Tibial nerve (tissue), 4 donors: ENCODE measurements around the gene PPFIBP1. TPM values are rescaled to one million over a fixed set of nuclear protein-coding genes. Genes with fewer than 3 reads are reported as not detected.

ENCODE experiments used
- DNase-seq, 2 donors: peaks; one replicate each; pipeline ENCODE4 v3.0.0-alpha.2; 2019; ENCODE audit warnings: low spot score in 2 of 2
- H3K27ac ChIP-seq, 4 donors: fragments of 200-600 bp; sonication (generic) in 3 of 4; one replicate each; pipeline ENCODE4 v1.5.1; 2017 to 2019; ENCODE audit warnings: mild to moderate bottlenecking in 1 of 4
- H3K27me3 ChIP-seq, 2 donors: fragments of 200-600 bp; sonication (generic) in 1 of 2; one replicate each; pipeline versions ENCODE4 v1.5.1 to v1.6.0; 2017 to 2019
- H3K36me3 ChIP-seq, 3 donors: fragments of 200-600 bp; sonication (generic); one replicate each; pipeline ENCODE4 v1.5.1; 2018 to 2019
- H3K4me1 ChIP-seq, 4 donors: fragments of 200-600 bp; sonication (generic) in 3 of 4; one replicate each; pipeline ENCODE4 v1.5.1; 2017 to 2019
- H3K4me3 ChIP-seq, 4 donors: fragments of 200-600 bp; sonication (generic) in 3 of 4; one replicate each; pipeline ENCODE4 v1.5.1; 2017 to 2019; ENCODE audit warnings: mild to moderate bottlenecking in 1 of 4, moderate library complexity in 1 of 4
- H3K9me3 ChIP-seq, 4 donors: fragments of 200-600 bp; sonication (generic) in 3 of 4; one replicate each; pipeline ENCODE4 v1.5.1; 2017 to 2019
- EP300 ChIP-seq, 2 donors: sonication (generic); formaldehyde crosslinking; IDR thresholded peaks; one replicate each; pipeline ENCODE4 v1.6.1; 2017; ENCODE audit warnings: antibody characterized with exemption in 2 of 2, mild to moderate bottlenecking in 1 of 2
- POLR2A ChIP-seq, 2 donors: fragments of 450-650 bp; IDR thresholded peaks; one replicate each; pipeline ENCODE4 v1.6.1; 2017; ENCODE audit warnings: antibody characterized with exemption in 2 of 2, mild to moderate bottlenecking in 2 of 2, moderate library complexity in 2 of 2
- WGBS, 2 donors: methylation state at CpG; one replicate each; pipeline ENCODE4 v1.1.5; 2018; 5-methylcytosine and 5-hydroxymethylcytosine counted together
- total RNA-seq, 4 donors: library from RNA; depleted of rRNA; stranded (reverse); fragments of >200 nt; gene quantifications; one replicate each; pipeline ENCODE4 v1.1.0, GENCODE V29; 2016
- TF ChIP-seq, protein P1 (sequence below), 5 experiments: fragments of 200-600 bp in 3 of 5; fragments of 450-650 bp in 2 of 5; sonication (generic) in 3 of 5; IDR thresholded peaks; one replicate each; pipeline ENCODE4 v1.5.1; 2016 to 2019; ENCODE audit warnings: antibody characterized with exemption in 5 of 5, mild to moderate bottlenecking in 3 of 5, moderate library complexity in 2 of 5

The PPFIBP1 gene
- total RNA-seq, 4 donors from 2014 or later: 56.9 to 110 (median 72.5) TPM

DNA sequence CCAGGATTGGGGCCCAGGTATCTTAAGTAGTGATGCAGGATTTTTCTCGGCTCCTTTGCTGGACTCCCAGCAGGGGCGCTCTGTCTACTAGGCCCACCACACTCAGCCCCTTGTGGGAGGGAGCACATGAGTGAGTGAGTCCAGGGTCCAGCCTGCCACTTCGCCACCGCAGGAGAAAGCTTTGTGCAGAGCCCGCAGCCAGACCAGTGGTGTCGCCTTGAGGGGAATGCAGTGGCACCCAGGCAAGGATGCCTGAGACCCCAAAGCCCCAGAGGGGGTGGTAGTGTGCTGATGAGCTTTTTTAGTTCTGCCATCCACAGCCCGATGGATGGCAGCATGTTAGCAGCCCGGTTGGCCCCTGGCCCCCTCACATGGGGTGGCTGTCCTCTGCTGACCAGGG, 181.3 kb downstream of the PPFIBP1 start:
- no peak for DNase-seq
- no peak for TF ChIP-seq EP300 (IDR thresholded peaks at IDR 0.05)
- Histone ChIP-seq H3K4me1 (no peaks in the 10 kb centered on the region), H3K9me3 (no peaks in the 10 kb centered on the region), H3K36me3 (no peaks in the 10 kb centered on the region), H3K4me3 (no peak overlapping the region), H3K27ac (no peak overlapping the region), H3K27me3 (no peaks in the 10 kb centered on the region)
- WGBS, 2 donors: 86 to 95% methylated on average over 7 to 8 of the region's 8 CpGs

GRCh38 chr12:27707216-27707615, 183.2 kb downstream of the PPFIBP1 start:
- WGBS, 2 donors: 89 to 90% methylated on average over 2 of the region's 2 CpGs

DNA sequence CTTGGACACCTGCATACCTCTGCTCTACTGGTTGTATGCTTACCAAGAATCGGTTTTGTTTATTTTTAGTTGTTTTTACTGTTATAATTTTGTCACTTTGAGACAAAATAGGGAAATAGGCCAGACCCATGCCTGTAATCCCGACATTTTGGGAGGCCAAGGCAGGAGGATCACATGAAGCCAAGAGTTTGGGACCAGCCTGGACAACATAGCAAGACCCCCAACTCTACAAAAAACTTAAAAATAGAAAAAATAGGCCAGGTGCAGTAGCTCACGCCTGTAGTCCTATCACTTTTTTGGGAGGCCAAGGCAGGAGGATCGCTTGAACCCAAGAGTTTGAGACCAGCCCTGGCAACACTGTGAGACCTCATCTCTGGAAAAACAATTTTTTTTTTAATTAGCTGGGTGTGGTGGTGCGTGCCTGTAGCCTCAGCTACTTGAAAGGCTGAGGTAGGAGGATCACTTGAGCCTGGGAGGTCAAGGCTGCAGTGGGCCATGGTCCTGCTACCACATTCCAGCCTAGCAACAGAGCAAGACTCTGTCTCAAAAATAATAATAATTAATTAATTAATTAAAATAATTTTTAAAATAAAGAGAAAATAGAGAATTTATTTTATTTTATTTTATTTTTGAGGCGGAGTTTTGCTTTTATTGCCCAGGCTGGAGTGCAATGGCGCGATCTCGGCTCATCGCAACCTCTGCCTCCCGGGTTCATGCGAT, 185.4 kb downstream of the PPFIBP1 start:
- no peak for DNase-seq
- Histone ChIP-seq H3K9me3 (no peaks in the 10 kb centered on the region), H3K36me3 (peaks cover 0 to 4% (median 0%) of the 10 kb centered on the region in 3 donors), H3K27ac (peak overlapping the region; percentile 58 to 90 (median 82)), H3K27me3 (no peaks in the 10 kb centered on the region), H3K4me3 (peak overlapping the region; percentile 63 to 97 (median 93)), H3K4me1 (peaks cover 0 to 26% (median 8%) of the 10 kb centered on the region in 4 donors)
- TF ChIP-seq POLR2A (IDR thresholded peaks at IDR 0.05): no peak
- no peak for TF ChIP-seq EP300 (IDR thresholded peaks at IDR 0.05)
- TF ChIP-seq, protein P1, sequence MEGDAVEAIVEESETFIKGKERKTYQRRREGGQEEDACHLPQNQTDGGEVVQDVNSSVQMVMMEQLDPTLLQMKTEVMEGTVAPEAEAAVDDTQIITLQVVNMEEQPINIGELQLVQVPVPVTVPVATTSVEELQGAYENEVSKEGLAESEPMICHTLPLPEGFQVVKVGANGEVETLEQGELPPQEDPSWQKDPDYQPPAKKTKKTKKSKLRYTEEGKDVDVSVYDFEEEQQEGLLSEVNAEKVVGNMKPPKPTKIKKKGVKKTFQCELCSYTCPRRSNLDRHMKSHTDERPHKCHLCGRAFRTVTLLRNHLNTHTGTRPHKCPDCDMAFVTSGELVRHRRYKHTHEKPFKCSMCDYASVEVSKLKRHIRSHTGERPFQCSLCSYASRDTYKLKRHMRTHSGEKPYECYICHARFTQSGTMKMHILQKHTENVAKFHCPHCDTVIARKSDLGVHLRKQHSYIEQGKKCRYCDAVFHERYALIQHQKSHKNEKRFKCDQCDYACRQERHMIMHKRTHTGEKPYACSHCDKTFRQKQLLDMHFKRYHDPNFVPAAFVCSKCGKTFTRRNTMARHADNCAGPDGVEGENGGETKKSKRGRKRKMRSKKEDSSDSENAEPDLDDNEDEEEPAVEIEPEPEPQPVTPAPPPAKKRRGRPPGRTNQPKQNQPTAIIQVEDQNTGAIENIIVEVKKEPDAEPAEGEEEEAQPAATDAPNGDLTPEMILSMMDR (IDR thresholded peaks at IDR 0.05): no peak
- WGBS, 2 donors: 74 to 84% methylated on average over 12 of the region's 12 CpGs

More at GRCh38 chr12:27707216-27707615, 183.2 kb downstream of the PPFIBP1 start:
- no peak for DNase-seq
- Histone ChIP-seq H3K36me3 (no peaks in the 10 kb centered on the region), H3K4me1 (peaks cover 0 to 10% (median 7%) of the 10 kb centered on the region in 4 donors), H3K4me3 (no peak overlapping the region), H3K27ac (no peak overlapping the region), H3K9me3 (no peaks in the 10 kb centered on the region), H3K27me3 (no peaks in the 10 kb centered on the region)
- no peak for TF ChIP-seq EP300 (IDR thresholded peaks at IDR 0.05)
- TF ChIP-seq, protein P1 (IDR thresholded peaks at IDR 0.05): no peak

GRCh38 chr12:27709932-27710591, 186.1 kb downstream of the PPFIBP1 start:
- peak in 1 of 2 donors; percentile 9 for DNase-seq
- Histone ChIP-seq H3K4me1 (peaks cover 0 to 26% (median 8%) of the 10 kb centered on the region in 4 donors), H3K27me3 (no peaks in the 10 kb centered on the region), H3K27ac (peak overlapping the region; percentile 58 to 90 (median 82)), H3K4me3 (peak overlapping the region; percentile 63 to 97 (median 93)), H3K9me3 (no peaks in the 10 kb centered on the region), H3K36me3 (peaks cover 0 to 7% (median 0%) of the 10 kb centered on the region in 3 donors)
- TF ChIP-seq, protein P1 (IDR thresholded peaks at IDR 0.05): no peak
- no peak for TF ChIP-seq EP300 (IDR thresholded peaks at IDR 0.05)
- TF ChIP-seq POLR2A (IDR thresholded peaks at IDR 0.05): no peak
- 10 to 16% methylated on average over 24 of the region's 24 CpGs for WGBS, 2 donors

GRCh38 chr12:27710592-27711316, 186.7 kb downstream of the PPFIBP1 start, which contains the start of gene MRPS35:
Gene MRPS35 (plus strand): TSS chr12:27710832. CDS start chr12:27710844, 12 bp downstream.
- TF ChIP-seq POLR2A (IDR thresholded peaks at IDR 0.05) (peak; percentile 48 to 69), EP300 (IDR thresholded peaks at IDR 0.05) (peak; percentile 69 to 97)
- TF ChIP-seq, protein P1 (IDR thresholded peaks at IDR 0.05): no peak
- no peaks in the 10 kb centered on the region for H3K27me3 ChIP-seq
- H3K4me3 ChIP-seq: peak within 1 kb of the TSS; percentile 63 to 97 (median 93)
- WGBS, 2 donors: 0 to 1% methylated on average over 17 to 45 of the region's 46 CpGs
- H3K4me1 ChIP-seq: peaks cover 0 to 26% (median 8%) of the 10 kb centered on the region in 4 donors
- peaks cover 0 to 14% (median 0%) of the 10 kb centered on the region in 3 donors for H3K36me3 ChIP-seq
- H3K9me3 ChIP-seq: no peaks in the 10 kb centered on the region
- peak; percentile 84 to 88 for DNase-seq
- peak within 1 kb of the TSS; percentile 58 to 90 (median 82) for H3K27ac ChIP-seq
